ENCODE results near the gene CALR3.
"Not testable (repeated sequence)": the region's sequence is repeated elsewhere in the genome, so short reads cannot be mapped to it uniquely, and the experiment has no call there.

CALR3 gene

GRCh38 chr19:16458391-16459341 lies 37.3 kb downstream of the CALR3 start:
- H3K9me3 ChIP-seq (ENCODE audit: control insufficient read depth, low read length), result no peaks in the 10 kb centered on the region
- no peaks in the 10 kb centered on the region for H3K36me3 ChIP-seq (ENCODE audit: control insufficient read depth, insufficient read depth, low read length)
- H3K9ac ChIP-seq (ENCODE audit: low read length), result no peak overlapping the region
- H3K4me1 ChIP-seq (ENCODE audit: control insufficient read depth, insufficient read depth, low read length), result peaks cover 53% of the 10 kb centered on the region
- H3K27me3 ChIP-seq (ENCODE audit: control insufficient read depth, insufficient read depth, low read length), result no peaks in the 10 kb centered on the region
- H3K4me3 ChIP-seq (ENCODE audit: low read length), result no peak overlapping the region

- H3K9ac ChIP-seq (ENCODE audit: low read length), result peak overlapping the region; percentile 28
- peaks cover 45% of the 10 kb centered on the region for H3K4me1 ChIP-seq (ENCODE audit: control insufficient read depth, insufficient read depth, low read length)
- no peak overlapping the region for H3K4me3 ChIP-seq (ENCODE audit: low read length)
- no peaks in the 10 kb centered on the region for H3K27me3 ChIP-seq (ENCODE audit: control insufficient read depth, insufficient read depth, low read length)
- H3K36me3 ChIP-seq (ENCODE audit: control insufficient read depth, insufficient read depth, low read length), result no peaks in the 10 kb centered on the region
- H3K9me3 ChIP-seq (ENCODE audit: control insufficient read depth, low read length), result no peaks in the 10 kb centered on the region
Measured at GRCh38 chr19:16457954-16458331, 38.0 kb downstream of the CALR3 start.

GRCh38 chr19:16457195-16457953 lies 38.6 kb downstream of the CALR3 start:
- H3K36me3 ChIP-seq (ENCODE audit: control insufficient read depth, insufficient read depth, low read length), result no peaks in the 10 kb centered on the region
- H3K4me3 ChIP-seq (ENCODE audit: low read length), result no peak overlapping the region
- H3K4me1 ChIP-seq (ENCODE audit: control insufficient read depth, insufficient read depth, low read length), result peaks cover 40% of the 10 kb centered on the region
- no peaks in the 10 kb centered on the region for H3K27me3 ChIP-seq (ENCODE audit: control insufficient read depth, insufficient read depth, low read length)
- peak overlapping the region; percentile 28 for H3K9ac ChIP-seq (ENCODE audit: low read length)
- H3K9me3 ChIP-seq (ENCODE audit: control insufficient read depth, low read length), result no peaks in the 10 kb centered on the region

GRCh38 chr19:16456652-16457194 lies 39.2 kb downstream of the CALR3 start:
- no peaks in the 10 kb centered on the region for H3K9me3 ChIP-seq (ENCODE audit: control insufficient read depth, low read length)
- no peaks in the 10 kb centered on the region for H3K36me3 ChIP-seq (ENCODE audit: control insufficient read depth, insufficient read depth, low read length)
- H3K27me3 ChIP-seq (ENCODE audit: control insufficient read depth, insufficient read depth, low read length), result no peaks in the 10 kb centered on the region
- peaks cover 38% of the 10 kb centered on the region for H3K4me1 ChIP-seq (ENCODE audit: control insufficient read depth, insufficient read depth, low read length)
- no peak overlapping the region for H3K4me3 ChIP-seq (ENCODE audit: low read length)
- peak overlapping the region; percentile 8 for H3K9ac ChIP-seq (ENCODE audit: low read length)

- peaks cover 38% of the 10 kb centered on the region for H3K4me1 ChIP-seq (ENCODE audit: control insufficient read depth, insufficient read depth, low read length)
- no peak overlapping the region for H3K4me3 ChIP-seq (ENCODE audit: low read length)
- no peak overlapping the region for H3K9ac ChIP-seq (ENCODE audit: low read length)
- H3K9me3 ChIP-seq (ENCODE audit: control insufficient read depth, low read length), result no peaks in the 10 kb centered on the region
- no peaks in the 10 kb centered on the region for H3K27me3 ChIP-seq (ENCODE audit: control insufficient read depth, insufficient read depth, low read length)
- H3K36me3 ChIP-seq (ENCODE audit: control insufficient read depth, insufficient read depth, low read length), result no peaks in the 10 kb centered on the region
Measured at GRCh38 chr19:16455489-16455888, 40.5 kb downstream of the CALR3 start.

- Histone ChIP-seq H3K9ac (ENCODE audit: low read length) (no peak overlapping the region), H3K36me3 (ENCODE audit: control insufficient read depth, insufficient read depth, low read length) (no peaks in the 10 kb centered on the region), H3K4me1 (ENCODE audit: control insufficient read depth, insufficient read depth, low read length) (peaks cover 30% of the 10 kb centered on the region), H3K4me3 (ENCODE audit: low read length) (no peak overlapping the region), H3K27me3 (ENCODE audit: control insufficient read depth, insufficient read depth, low read length) (no peaks in the 10 kb centered on the region), H3K9me3 (ENCODE audit: control insufficient read depth, low read length) (no peaks in the 10 kb centered on the region)
Measured at GRCh38 chr19:16454351-16454918, 41.5 kb downstream of the CALR3 start.

- no peaks in the 10 kb centered on the region for H3K36me3 ChIP-seq (ENCODE audit: control insufficient read depth, insufficient read depth, low read length)
- no peaks in the 10 kb centered on the region for H3K9me3 ChIP-seq (ENCODE audit: control insufficient read depth, low read length)
- no peak overlapping the region for H3K9ac ChIP-seq (ENCODE audit: low read length)
- peaks cover 12% of the 10 kb centered on the region for H3K4me1 ChIP-seq (ENCODE audit: control insufficient read depth, insufficient read depth, low read length)
- H3K27me3 ChIP-seq (ENCODE audit: control insufficient read depth, insufficient read depth, low read length), result no peaks in the 10 kb centered on the region
- no peak overlapping the region for H3K4me3 ChIP-seq (ENCODE audit: low read length)
Measured at GRCh38 chr19:16452325-16452724, 43.6 kb downstream of the CALR3 start.

GRCh38 chr19:16449330-16449961 lies 46.5 kb downstream of the CALR3 start:
- H3K9me3 ChIP-seq (ENCODE audit: control insufficient read depth, low read length), result no peaks in the 10 kb centered on the region
- no peaks in the 10 kb centered on the region for H3K36me3 ChIP-seq (ENCODE audit: control insufficient read depth, insufficient read depth, low read length)
- peaks cover 19% of the 10 kb centered on the region for H3K4me1 ChIP-seq (ENCODE audit: control insufficient read depth, insufficient read depth, low read length)
- no peak overlapping the region for H3K4me3 ChIP-seq (ENCODE audit: low read length)
- H3K9ac ChIP-seq (ENCODE audit: low read length), result no peak overlapping the region
- H3K27me3 ChIP-seq (ENCODE audit: control insufficient read depth, insufficient read depth, low read length), result no peaks in the 10 kb centered on the region

- not testable (repeated sequence) for H3K27me3 ChIP-seq (ENCODE audit: control insufficient read depth, insufficient read depth, low read length); H3K9me3 ChIP-seq (ENCODE audit: control insufficient read depth, low read length); H3K36me3 ChIP-seq (ENCODE audit: control insufficient read depth, insufficient read depth, low read length); H3K4me3 ChIP-seq (ENCODE audit: low read length); H3K9ac ChIP-seq (ENCODE audit: low read length)
- peaks cover 19% of the 10 kb centered on the region for H3K4me1 ChIP-seq (ENCODE audit: control insufficient read depth, insufficient read depth, low read length)
Measured at GRCh38 chr19:16448872-16449271, 47.1 kb downstream of the CALR3 start.

- H3K9ac ChIP-seq (ENCODE audit: low read length), result no peak overlapping the region
- no peaks in the 10 kb centered on the region for H3K27me3 ChIP-seq (ENCODE audit: control insufficient read depth, insufficient read depth, low read length)
- H3K4me3 ChIP-seq (ENCODE audit: low read length), result no peak overlapping the region
- H3K9me3 ChIP-seq (ENCODE audit: control insufficient read depth, low read length), result no peaks in the 10 kb centered on the region
- H3K36me3 ChIP-seq (ENCODE audit: control insufficient read depth, insufficient read depth, low read length), result no peaks in the 10 kb centered on the region
- peaks cover 28% of the 10 kb centered on the region for H3K4me1 ChIP-seq (ENCODE audit: control insufficient read depth, insufficient read depth, low read length)
Measured at GRCh38 chr19:16446724-16447368, 49.1 kb downstream of the CALR3 start.

- Histone ChIP-seq H3K27me3 (ENCODE audit: control insufficient read depth, insufficient read depth, low read length) (no peaks in the 10 kb centered on the region), H3K9ac (ENCODE audit: low read length) (no peak overlapping the region), H3K9me3 (ENCODE audit: control insufficient read depth, low read length) (no peaks in the 10 kb centered on the region), H3K4me1 (ENCODE audit: control insufficient read depth, insufficient read depth, low read length) (peaks cover 28% of the 10 kb centered on the region), H3K36me3 (ENCODE audit: control insufficient read depth, insufficient read depth, low read length) (no peaks in the 10 kb centered on the region), H3K4me3 (ENCODE audit: low read length) (no peak overlapping the region)
Measured at GRCh38 chr19:16446108-16446723, 49.8 kb downstream of the CALR3 start.

Measured in mucosa of stomach (tissue), 1 donor.